Fibroblast of skin of left quadriceps (primary cell): ENCODE data around the gene TCEAL7.

Experiments
- DNase-seq, 2 experiments: peaks; one replicate each; pipeline ENCODE4 v3.0.0-alpha.2; 2013; ENCODE audit warnings: low read depth in 2 of 2

TCEAL7 gene

GRCh38 chrX:103367502-103367901 is 37.5 kb downstream of the TCEAL7 start:
- DNase-seq = no peak

- DNase-seq = no peak
Observed at GRCh38 chrX:103369479-103369878, 39.4 kb downstream of the TCEAL7 start.

- DNase-seq = no peak
Observed at GRCh38 chrX:103372886-103373285, 42.8 kb downstream of the TCEAL7 start.

- DNase-seq = no peak
Observed at GRCh38 chrX:103373581-103373980, 43.5 kb downstream of the TCEAL7 start.

GRCh38 chrX:103376118-103376978 is 46.3 kb downstream of the TCEAL7 start, which contains the start of gene BEX3:
Gene BEX3 (plus strand): TSS chrX:103376538. CDS start chrX:103377522, 984 bp downstream.
- peak; percentile 17 to 28 for DNase-seq

GRCh38 chrX:103376979-103377324 is 46.9 kb downstream of the TCEAL7 start:
- no peak for DNase-seq

- DNase-seq = no peak
Observed at GRCh38 chrX:103378990-103379389, 49.0 kb downstream of the TCEAL7 start.
